ENCODE measurements around the gene ANKRD44.
A peak's percentile ranks its signal among the peaks of the same experiment; 100 is the strongest.

The ANKRD44 gene

DNA sequence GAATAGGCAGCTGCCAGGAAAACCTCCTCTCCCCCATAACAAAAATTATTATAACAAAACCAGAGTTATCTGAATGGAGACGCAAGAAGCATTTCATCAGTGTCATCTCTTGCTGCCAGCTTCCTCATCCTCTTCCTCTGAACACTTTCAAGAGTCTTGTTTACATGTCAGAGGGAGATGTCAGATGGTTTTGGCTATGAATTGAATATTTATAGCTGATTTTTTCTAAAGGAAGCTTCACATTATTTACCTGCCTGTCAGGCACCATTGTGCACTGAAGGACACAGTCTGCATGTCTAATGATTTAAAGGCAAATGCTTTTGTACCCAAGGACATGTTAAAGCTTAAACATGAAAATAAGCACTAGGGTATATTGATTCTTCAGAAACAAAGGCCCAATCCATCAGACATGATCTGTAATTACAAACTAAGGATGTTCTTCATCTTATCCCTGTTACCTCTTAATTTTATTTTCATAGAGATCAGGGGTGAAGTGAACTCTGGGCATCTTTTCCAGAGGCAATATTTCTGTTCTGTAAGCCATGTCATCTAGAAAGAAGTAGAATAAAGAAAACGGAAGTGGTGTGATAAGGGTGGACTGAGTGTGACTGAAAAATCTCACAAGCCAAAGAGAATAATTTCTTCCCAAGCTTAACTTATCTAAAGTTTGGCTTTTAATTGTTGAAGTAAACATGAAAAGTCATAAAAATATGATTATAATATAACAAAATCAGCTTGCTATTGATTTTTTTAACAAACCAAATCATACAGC, 168.7 kb downstream of the ANKRD44 start:
- Mint-ChIP-seq H3K36me3 (peaks cover 12 to 36% of the 10 kb centered on the region in 2 donors), H3K4me1 (peaks cover 36 to 72% of the 10 kb centered on the region in 2 donors), H3K9me3 (peaks cover 3 to 4% of the 10 kb centered on the region in 2 donors), H3K4me3 (peak overlapping the region; percentile 36 to 48), H3K27me3 (no peaks in the 10 kb centered on the region), H3K27ac (peak overlapping the region; percentile 88)
- DNase-seq: no peak
- ATAC-seq (replicated peaks): peak in 1 of 2 donors; percentile 4

DNA sequence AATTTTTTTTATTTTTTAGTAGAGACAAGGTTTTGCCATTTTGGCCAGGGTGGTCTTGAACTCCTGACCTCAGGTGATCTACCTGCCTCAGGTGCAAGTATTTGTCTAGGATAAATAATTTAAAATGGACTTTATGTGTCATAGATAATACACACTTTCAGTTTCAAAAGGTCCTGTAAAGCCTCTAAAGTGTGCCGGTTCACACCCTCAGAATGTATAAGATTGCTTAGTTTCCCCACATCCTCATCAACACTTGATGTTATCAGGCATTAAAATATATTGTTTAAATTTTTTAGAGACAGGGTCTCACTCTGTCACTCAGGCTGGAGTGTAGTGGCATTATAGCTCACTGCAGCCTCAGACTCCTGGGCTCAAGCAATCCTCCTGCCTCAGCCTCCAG, 170.5 kb downstream of the ANKRD44 start:
- Mint-ChIP-seq H3K4me1 (peaks cover 49 to 85% of the 10 kb centered on the region in 2 donors), H3K27ac (peak overlapping the region; percentile 56), H3K9me3 (peaks cover 3 to 4% of the 10 kb centered on the region in 2 donors), H3K36me3 (peaks cover 26 to 52% of the 10 kb centered on the region in 2 donors), H3K27me3 (no peaks in the 10 kb centered on the region), H3K4me3 (no peak overlapping the region)
- DNase-seq: no peak
- ATAC-seq (replicated peaks): no peak

DNA sequence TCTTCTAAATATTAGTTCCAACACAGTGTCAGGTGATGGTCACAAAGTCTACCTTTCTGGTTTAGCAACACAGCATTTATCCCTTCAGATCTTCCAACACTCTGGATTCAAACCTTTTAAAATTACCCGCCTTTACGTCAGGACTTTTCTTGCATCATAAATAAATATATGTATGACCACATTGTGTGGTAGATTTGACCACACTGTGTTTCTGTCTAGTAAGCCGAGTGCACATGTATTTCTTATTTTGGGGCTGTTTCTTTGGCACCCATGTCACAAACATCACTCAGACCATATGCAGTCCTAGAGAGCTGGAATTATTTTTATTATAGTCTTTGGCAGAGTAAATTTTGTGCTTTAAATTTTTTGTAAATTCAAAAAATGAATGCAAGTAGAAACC, 172.1 kb downstream of the ANKRD44 start:
- Mint-ChIP-seq H3K36me3 (peaks cover 30 to 48% of the 10 kb centered on the region in 2 donors), H3K27ac (peak overlapping the region; percentile 91)

DNA sequence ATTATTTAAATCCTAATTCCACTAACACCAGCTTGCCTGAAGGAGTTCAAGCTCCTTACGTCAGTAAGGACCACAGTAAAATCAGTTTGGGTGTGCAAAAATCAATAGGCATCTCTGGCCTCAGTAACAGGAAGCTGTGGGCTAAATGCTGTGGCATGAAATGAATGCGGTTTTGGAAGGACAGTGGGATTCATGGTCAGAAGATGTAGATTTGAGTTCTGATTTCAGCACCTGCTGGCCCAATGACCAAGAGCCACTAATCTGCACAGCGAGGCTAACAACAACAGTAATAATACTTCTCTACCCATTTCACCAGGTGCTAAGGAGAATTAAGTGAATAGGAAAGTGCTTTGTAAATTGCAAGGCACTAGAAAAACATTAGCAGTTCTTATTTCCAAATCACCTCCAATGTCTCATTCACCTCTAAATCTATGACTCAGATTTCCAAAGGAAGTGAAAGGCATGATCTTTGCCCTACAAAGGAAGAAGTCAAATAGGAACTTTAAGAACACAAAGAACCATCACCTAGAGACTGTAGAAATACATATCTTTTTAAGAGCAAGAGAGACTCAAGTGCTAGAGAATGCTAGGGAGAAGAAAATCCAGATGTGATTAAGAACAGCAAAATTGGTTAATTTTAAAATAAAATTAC, 172.6 kb downstream of the ANKRD44 start:
- peak; percentile 72 to 82 for ATAC-seq (replicated peaks)
- DNase-seq: no peak
- no peaks in the 10 kb centered on the region for H3K9me3 Mint-ChIP-seq

More for the DNA sequence above, 172.1 kb downstream of the ANKRD44 start:
- DNase-seq (no peak), ATAC-seq (replicated peaks) (peak in 1 of 2 donors; percentile 43)
- Mint-ChIP-seq H3K27me3 (no peaks in the 10 kb centered on the region), H3K9me3 (no peaks in the 10 kb centered on the region), H3K4me3 (peak overlapping the region in 1 of 2 donors; percentile 31), H3K4me1 (peaks cover 51 to 84% of the 10 kb centered on the region in 2 donors)

DNA sequence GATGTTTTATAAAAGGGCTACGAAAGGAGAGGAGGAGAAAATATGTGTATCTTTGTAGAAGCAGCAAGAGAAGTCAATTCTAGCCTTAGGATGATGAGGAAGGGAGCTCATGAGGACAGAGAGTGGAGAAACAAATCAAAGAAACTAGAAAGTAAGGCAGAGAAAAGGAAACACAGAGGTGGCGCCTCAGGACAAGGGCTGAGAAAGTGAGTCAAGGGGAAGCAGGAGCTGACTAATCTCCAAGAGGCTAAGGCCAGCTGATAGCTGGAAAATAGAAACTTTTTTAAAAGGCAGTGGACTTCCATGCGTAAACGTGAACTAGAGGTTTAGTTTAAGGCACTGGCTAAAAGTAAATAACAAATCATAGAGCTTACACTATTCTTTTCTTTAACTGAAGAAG, 173.3 kb downstream of the ANKRD44 start:
- peaks cover 56 to 93% of the 10 kb centered on the region in 2 donors for H3K4me1 Mint-ChIP-seq
- peak overlapping the region; percentile 4 to 9 for H3K4me3 Mint-ChIP-seq
- no peak for ATAC-seq (replicated peaks)
- H3K27ac Mint-ChIP-seq: peak overlapping the region; percentile 84
- H3K27me3 Mint-ChIP-seq: no peaks in the 10 kb centered on the region
- H3K36me3 Mint-ChIP-seq: peaks cover 37 to 55% of the 10 kb centered on the region in 2 donors
- H3K9me3 Mint-ChIP-seq: no peaks in the 10 kb centered on the region
- DNase-seq: no peak

More for the DNA sequence above, 172.6 kb downstream of the ANKRD44 start:
- peaks cover 35 to 51% of the 10 kb centered on the region in 2 donors for H3K36me3 Mint-ChIP-seq
- H3K27me3 Mint-ChIP-seq: no peaks in the 10 kb centered on the region
- H3K4me1 Mint-ChIP-seq: peaks cover 57 to 88% of the 10 kb centered on the region in 2 donors
- H3K27ac Mint-ChIP-seq: peak overlapping the region; percentile 91
- H3K4me3 Mint-ChIP-seq: peak overlapping the region; percentile 26 to 35

DNA sequence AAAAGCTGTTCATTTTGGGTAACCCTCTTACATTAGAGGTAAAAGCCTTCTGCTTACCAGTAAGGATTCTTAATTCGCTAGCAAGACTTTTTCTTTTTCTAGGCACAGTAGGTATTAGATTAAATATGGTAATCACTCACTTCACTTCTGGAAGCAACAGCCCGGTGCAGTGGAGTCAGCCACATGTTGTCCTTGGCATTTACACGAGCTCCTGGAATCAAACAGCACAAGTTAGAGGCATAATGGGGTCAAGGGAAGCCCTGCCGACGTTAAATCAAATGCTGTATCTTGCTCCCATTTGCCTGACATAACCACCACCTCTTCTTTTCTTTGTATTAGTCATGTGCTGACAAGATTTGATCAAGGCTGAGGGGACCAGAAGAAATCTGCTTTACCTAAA, 174.1 kb downstream of the ANKRD44 start:
- Mint-ChIP-seq H3K36me3 (peaks cover 40 to 56% of the 10 kb centered on the region in 2 donors), H3K4me3 (peak overlapping the region; percentile 9 to 18), H3K27me3 (no peaks in the 10 kb centered on the region), H3K4me1 (peaks cover 56 to 93% of the 10 kb centered on the region in 2 donors), H3K9me3 (no peaks in the 10 kb centered on the region), H3K27ac (peak overlapping the region; percentile 84)
- ATAC-seq (replicated peaks) (no peak), DNase-seq (no peak)

DNA sequence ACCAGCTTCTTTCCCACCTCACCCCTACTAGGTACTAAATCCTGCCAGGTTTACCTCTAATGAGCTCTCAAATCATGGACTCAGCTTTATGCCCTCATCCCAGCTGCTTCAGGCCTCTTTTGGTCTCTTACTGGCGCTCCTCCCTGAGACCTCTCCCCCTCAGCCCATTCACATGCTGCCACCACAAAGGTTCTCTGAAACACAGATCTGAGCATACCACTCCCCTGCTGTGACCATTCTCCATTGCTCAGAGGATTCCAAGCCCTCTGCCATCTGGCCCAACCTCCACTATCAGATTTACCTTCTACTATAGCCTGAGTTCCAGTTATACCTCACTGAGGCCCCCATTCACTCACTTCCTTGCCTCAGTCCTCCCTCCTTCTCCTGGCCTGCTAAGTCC, 174.8 kb downstream of the ANKRD44 start:
- Mint-ChIP-seq H3K36me3 (peaks cover 42 to 57% of the 10 kb centered on the region in 2 donors), H3K4me1 (peaks cover 57 to 92% of the 10 kb centered on the region in 2 donors), H3K27me3 (no peaks in the 10 kb centered on the region), H3K9me3 (peaks cover 0 to 2% of the 10 kb centered on the region in 2 donors), H3K4me3 (peak overlapping the region in 1 of 2 donors; percentile 18), H3K27ac (peak overlapping the region; percentile 84)
- no peak for ATAC-seq (replicated peaks)
- DNase-seq: no peak

DNA sequence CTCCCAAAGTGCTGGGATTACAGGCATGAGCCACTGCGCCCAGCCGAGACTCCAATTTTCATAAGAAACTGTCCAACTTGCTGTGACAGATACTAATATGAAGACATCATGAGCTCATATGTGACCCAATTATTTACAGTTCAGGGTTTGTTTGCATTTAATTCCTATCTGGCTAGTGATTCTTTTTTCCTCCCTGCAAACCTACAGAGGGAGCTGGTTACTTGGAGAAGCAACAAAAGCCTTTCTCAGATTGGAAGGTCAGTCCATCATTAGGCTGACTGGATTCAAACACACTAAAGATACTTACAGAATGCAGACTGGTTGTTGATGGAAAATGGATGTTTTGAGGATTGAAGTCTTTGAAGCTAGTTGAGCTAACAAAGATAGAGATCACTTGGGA, 176.4 kb downstream of the ANKRD44 start:
- Mint-ChIP-seq H3K4me1 (peaks cover 62 to 95% of the 10 kb centered on the region in 2 donors), H3K36me3 (peaks cover 44 to 54% of the 10 kb centered on the region in 2 donors), H3K27me3 (no peaks in the 10 kb centered on the region), H3K4me3 (no peak overlapping the region), H3K9me3 (peaks cover 0 to 2% of the 10 kb centered on the region in 2 donors), H3K27ac (peak overlapping the region; percentile 85)
- DNase-seq (no peak), ATAC-seq (replicated peaks) (no peak)

DNA sequence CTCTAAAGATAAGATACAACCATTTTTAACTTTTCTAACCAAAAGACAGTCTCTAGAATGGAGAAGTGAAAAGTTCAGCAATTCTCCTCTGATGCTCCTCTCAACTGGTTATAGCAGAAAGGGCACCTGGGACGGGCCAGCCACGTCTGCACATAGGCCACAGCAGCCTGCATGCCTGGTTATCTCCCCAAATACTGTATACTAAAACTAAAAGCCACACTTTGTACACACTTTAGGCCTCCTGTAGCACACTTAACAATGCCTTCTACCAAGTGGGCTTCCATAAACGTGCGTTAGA, 179.1 kb downstream of the ANKRD44 start:
- peak overlapping the region; percentile 66 to 76 for H3K4me3 Mint-ChIP-seq
- peaks cover 49 to 81% of the 10 kb centered on the region in 2 donors for H3K4me1 Mint-ChIP-seq
- peaks cover 49 to 59% of the 10 kb centered on the region in 2 donors for H3K36me3 Mint-ChIP-seq
- DNase-seq: no peak
- no peaks in the 10 kb centered on the region for H3K27me3 Mint-ChIP-seq
- peak overlapping the region; percentile 98 for H3K27ac Mint-ChIP-seq
- peak; percentile 90 to 94 for ATAC-seq (replicated peaks)
- peaks cover 0 to 3% of the 10 kb centered on the region in 2 donors for H3K9me3 Mint-ChIP-seq

DNA sequence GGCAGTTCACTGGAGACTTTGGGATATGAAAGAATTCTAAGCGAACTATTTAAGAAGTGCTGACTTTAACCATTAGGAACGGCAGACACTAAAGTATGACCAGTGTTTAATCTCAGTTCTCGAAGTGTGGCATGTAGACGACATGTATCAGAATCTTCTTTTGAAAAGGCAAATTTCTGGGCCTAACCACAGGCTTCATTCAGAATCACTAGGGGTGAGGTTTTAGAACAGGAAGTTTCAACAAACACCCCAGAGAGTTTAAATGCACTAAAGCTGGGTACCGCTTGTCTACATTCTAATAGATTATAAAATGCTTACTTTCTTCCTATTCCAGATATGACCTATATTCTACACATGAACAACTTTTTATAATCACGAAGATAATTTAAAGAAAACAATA, 180.3 kb downstream of the ANKRD44 start:
- H3K27me3 Mint-ChIP-seq: no peaks in the 10 kb centered on the region
- peaks cover 38 to 69% of the 10 kb centered on the region in 2 donors for H3K4me1 Mint-ChIP-seq
- peaks cover 0 to 3% of the 10 kb centered on the region in 2 donors for H3K9me3 Mint-ChIP-seq
- peaks cover 49 to 50% of the 10 kb centered on the region in 2 donors for H3K36me3 Mint-ChIP-seq
- peak overlapping the region; percentile 98 for H3K27ac Mint-ChIP-seq
- DNase-seq: no peak
- ATAC-seq (replicated peaks): peak; percentile 74 to 84
- peak overlapping the region; percentile 44 to 66 for H3K4me3 Mint-ChIP-seq

DNA sequence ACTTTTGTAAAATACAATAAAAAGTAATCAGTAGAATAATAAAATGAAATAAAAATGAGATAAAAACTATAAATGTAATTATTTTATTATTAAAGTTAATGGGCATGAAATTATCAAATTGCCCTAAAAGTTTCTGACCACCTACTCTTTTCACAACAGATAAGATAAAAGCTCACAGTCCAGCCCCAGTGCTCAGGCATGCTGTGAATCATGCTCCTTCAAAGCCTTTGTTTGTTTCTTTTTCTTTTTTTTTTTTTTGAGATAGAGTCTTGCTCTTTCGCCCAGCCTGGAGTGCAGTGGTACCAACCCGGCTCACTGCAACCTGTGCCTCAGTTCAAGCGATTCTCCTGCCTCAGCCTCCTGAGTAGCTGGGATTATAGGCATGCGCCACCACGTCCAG, 181.7 kb downstream of the ANKRD44 start:
- Mint-ChIP-seq H3K9me3 (peaks cover 0 to 3% of the 10 kb centered on the region in 2 donors), H3K36me3 (peaks cover 47 to 49% of the 10 kb centered on the region in 2 donors), H3K4me1 (peaks cover 32 to 55% of the 10 kb centered on the region in 2 donors), H3K27me3 (no peaks in the 10 kb centered on the region), H3K27ac (peak overlapping the region; percentile 87), H3K4me3 (peak overlapping the region; percentile 21 to 52)
- DNase-seq (no peak), ATAC-seq (replicated peaks) (no peak)

DNA sequence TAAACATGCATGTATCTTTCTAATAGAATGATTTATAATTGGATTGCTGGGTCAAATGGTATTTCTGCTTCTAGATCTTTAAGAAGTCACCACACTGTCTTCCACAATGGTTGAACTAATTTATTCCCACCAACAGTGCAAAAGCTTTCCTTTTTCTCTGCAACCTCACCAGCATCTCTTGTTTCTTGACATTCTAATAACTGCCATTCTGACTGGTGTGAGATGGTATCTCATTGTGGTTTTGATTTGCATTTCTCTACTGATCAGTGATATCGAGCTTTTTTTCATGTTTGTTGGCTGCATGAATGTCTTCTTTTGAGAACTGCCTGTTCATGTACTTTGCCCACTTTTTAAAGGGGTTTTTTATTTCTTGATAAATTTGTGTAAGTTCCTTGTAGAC, 182.5 kb downstream of the ANKRD44 start:
- Mint-ChIP-seq H3K4me3 (no peak overlapping the region), H3K27me3 (no peaks in the 10 kb centered on the region), H3K4me1 (peaks cover 27 to 50% of the 10 kb centered on the region in 2 donors), H3K9me3 (peaks cover 0 to 3% of the 10 kb centered on the region in 2 donors), H3K27ac (no peak overlapping the region), H3K36me3 (peaks cover 41 to 46% of the 10 kb centered on the region in 2 donors)
- ATAC-seq (replicated peaks) (no peak), DNase-seq (no peak)

DNA sequence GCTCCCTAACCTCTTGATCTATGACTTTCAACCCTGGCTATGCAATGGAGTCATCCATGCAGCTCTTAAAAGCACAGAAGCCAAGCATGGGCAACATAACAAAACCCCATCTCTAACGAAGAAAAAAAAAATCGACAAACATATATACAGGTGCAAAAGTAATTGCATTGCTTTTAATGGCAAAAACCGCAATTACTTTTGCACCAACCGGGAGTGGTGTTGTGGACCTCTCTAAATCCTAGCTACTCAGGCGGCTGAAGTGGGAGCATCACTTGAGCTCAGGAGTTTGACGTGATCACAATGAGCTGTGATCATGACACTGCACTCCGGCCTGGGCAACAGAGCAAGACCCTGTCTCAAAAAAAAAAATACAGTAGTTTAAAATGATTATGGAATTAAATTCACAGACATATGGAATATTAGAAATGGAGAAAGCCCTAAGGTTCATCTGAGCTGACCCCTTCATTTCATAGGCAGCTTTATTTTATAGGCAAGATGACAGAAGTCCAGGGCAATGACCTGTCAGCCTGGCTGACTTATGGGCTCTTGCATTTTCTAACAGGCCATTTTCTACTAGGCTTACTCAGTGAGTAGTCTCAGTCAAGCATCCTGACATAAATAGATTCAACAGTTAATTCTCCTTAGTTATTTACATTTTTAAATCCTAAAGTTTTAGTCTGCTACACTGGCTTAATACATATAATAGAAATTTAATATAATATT, 183.8 kb downstream of the ANKRD44 start:
- Mint-ChIP-seq H3K36me3 (peaks cover 35 to 45% of the 10 kb centered on the region in 2 donors), H3K9me3 (peaks cover 0 to 3% of the 10 kb centered on the region in 2 donors), H3K4me3 (no peak overlapping the region), H3K4me1 (peaks cover 22 to 39% of the 10 kb centered on the region in 2 donors), H3K27ac (peak overlapping the region; percentile 75), H3K27me3 (no peaks in the 10 kb centered on the region)
- ATAC-seq (replicated peaks) (no peak), DNase-seq (no peak)

Measured in stimulated activated naive B cell treated with anti-CD40 and anti-IgM and Interleukin-4, amounts not matched to agents 10 μg/mL and 1 μg/mL and 100 μg/mL, for 72 hours (primary cell).